Cardiac fibroblast (primary cell): ENCODE results near the gene PEX11B.

Experiments used
- DNase-seq, 2 donors: peaks; one replicate each; pipeline versions ENCODE4 v3.0.0 to v3.0.0-alpha.2; 2010; ENCODE audit warnings: low read depth in 2 of 2
- H3K4me3 ChIP-seq, 2 donors: replicated peaks in 1 of 2; 1 replicate in 1 of 2; 2 replicates in 1 of 2; pipeline ENCODE4 v1.5.1; 2011; ENCODE audit warnings: low read depth in 2 of 2, low read length in 2 of 2, mild to moderate bottlenecking in 2 of 2, moderate library complexity in 1 of 2
- TF ChIP-seq, protein P1 (sequence below): IDR thresholded peaks from one replicate; pipeline ENCODE4 v1.5.1; 2011; ENCODE audit warnings: low read depth, mild to moderate bottlenecking, low read length, inconsistent platforms

The PEX11B gene

DNA sequence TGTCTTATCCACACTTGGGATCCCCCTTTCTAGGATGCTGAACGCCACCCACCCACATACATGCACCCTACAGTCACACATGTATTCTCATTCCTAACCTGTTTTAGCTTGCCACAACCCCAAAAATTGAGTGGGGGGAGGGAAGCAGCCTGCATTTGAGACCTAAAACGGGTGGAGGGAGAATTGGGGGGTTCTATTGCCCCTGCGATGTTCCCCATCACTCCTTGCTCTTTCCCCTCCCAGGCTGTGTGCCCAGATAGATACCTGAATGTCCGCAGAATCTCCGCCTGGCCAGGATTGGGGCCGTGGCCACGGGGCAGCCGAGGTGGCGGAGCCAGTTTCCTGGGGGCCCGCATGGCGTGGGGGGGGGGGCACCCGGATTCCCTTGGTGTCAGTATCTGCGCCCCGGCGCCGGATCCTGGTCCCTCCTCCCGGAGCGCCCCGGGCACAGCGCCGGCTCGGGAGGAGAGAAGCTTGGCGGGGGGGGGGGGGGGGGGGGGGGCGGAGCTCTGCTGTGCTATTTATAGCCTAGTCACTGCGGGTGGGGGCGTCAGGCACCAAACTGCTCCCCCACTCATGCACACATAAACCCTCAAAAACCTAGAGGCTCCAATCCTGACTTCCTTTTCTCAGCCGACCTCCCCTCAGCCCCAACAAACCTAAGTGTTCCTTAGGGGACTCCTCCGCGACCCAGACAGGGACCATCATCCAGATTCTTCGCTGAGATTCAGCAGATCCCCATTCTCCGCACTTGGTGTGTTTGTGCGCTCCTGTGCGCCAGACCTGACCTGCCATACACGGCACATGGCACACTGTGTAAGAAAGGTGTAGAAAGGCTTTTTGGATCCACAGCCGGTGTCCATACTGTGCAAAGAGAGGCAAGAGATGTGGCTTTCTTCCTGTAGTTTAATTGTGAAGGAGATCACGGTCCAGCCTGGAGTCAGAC is 43.9 kb upstream of the PEX11B start:
- no peak for DNase-seq
- peak overlapping the region; percentile 65 for H3K4me3 ChIP-seq
- TF ChIP-seq, protein P1, sequence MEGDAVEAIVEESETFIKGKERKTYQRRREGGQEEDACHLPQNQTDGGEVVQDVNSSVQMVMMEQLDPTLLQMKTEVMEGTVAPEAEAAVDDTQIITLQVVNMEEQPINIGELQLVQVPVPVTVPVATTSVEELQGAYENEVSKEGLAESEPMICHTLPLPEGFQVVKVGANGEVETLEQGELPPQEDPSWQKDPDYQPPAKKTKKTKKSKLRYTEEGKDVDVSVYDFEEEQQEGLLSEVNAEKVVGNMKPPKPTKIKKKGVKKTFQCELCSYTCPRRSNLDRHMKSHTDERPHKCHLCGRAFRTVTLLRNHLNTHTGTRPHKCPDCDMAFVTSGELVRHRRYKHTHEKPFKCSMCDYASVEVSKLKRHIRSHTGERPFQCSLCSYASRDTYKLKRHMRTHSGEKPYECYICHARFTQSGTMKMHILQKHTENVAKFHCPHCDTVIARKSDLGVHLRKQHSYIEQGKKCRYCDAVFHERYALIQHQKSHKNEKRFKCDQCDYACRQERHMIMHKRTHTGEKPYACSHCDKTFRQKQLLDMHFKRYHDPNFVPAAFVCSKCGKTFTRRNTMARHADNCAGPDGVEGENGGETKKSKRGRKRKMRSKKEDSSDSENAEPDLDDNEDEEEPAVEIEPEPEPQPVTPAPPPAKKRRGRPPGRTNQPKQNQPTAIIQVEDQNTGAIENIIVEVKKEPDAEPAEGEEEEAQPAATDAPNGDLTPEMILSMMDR: no peak

DNA sequence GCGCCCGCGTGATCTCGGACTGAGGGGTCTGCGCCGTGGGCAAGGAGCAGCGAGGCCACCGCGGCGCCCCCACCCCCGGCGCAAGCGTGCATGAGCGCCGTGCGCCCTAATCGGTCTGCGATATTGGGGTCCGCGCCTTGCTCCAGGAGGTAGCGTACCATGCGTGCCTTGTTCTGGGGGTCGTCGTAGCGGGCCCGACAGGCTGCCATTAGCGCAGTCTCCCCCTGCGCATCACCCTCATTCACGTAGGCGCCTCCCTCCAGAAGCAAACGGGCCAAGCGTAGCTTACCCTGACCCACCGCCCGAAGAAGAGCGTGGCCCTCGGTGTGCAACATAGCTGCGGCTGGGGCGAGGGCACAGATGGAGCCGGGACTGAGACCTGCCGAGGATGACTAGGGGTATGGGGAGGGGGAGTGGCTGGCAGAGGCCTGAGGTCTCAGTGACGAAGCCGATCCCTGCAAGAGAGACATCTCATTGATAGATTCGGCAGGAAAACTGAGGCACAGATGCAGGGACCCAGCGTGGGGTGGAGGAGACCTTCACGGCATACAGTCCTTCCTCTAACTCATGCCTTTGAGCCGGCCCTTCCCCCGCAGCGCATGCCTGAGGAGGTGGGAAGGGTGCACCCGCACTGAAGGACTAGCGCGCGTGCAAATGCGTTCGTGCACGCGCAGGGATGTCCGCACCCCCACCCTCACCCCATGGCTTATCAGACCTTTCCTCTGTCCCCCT is 43.1 kb upstream of the PEX11B start:
- peak; percentile 23 to 24 for DNase-seq
- peak overlapping the region; percentile 65 for H3K4me3 ChIP-seq
- TF ChIP-seq, protein P1: no peak

- no peak for DNase-seq
- peak overlapping the region; percentile 65 for H3K4me3 ChIP-seq
- TF ChIP-seq, protein P1: no peak
Observed at GRCh38 chr1:145961109-145961424, 42.5 kb upstream of the PEX11B start.

DNA sequence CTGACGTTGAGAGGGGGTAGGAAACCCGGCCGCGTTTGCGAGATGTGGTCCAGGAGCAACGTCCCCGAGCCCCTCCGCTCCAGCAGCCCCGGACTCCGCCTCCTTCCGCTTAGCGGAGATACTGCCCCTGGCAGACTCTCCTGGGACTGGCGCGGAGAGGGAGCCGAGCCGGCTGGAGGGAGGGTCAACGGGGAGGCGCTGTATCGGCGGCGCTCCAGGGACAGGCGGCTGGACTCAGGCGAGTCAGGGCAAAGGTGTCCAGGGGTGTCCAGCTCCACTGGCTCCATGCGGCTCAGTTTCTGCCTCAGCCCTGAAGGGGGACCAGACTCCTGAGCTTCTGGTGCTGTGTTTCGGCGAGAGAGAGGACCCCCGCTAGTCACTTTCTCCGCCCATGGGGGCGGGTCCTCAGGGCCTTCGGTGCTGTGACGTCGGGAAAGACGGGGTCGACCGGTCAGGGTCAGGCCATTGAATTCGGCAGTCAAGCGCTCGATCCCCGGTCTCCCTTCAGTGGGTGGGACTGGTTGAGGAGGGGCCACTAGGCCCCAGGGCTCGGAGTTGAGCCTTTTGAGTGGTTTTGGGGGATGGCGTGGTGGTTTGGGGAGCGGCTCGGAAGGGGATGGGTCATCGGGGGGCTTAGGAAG is 42.1 kb upstream of the PEX11B start:
- H3K4me3 ChIP-seq: peak overlapping the region; percentile 65
- DNase-seq: peak; percentile 58 to 76
- TF ChIP-seq, protein P1: peak; percentile 12

DNA sequence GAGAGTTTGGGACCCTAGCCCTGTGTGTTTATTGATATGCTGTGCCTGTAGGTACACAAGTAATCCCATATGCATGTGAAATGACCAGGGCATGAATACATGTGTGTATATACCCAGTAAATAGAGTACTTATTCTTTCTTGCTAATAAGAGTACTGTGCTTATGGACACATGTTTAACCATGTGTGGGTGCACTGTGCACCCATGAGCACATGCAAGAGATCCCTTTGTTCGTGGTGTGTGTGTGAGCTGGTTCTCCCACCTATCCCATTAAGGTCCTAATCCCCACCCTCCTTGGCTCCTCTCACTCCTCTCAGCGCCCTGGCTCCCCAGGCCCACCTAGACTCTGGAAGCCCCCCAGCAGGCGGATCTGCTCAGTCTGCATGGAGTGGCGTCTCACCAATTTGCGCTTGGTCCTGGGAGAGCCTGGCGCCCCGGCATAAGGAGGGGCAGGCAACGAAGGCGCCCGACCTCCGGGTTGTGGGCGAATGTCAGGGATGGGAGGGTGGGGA is 41.5 kb upstream of the PEX11B start:
- peak overlapping the region; percentile 65 for H3K4me3 ChIP-seq
- TF ChIP-seq, protein P1: no peak
- no peak for DNase-seq

- H3K4me3 ChIP-seq: no peak overlapping the region
- DNase-seq: no peak
- TF ChIP-seq, protein P1: no peak
Observed at GRCh38 chr1:145959333-145959732, 40.8 kb upstream of the PEX11B start.
